HG03196 (cell line): ENCODE data around the gene ARL5B.

Source experiments
- ATAC-seq: cut with Tn5 transposase; IDR thresholded peaks from one replicate; pipeline ENCODE4 v1.9.1; 2021; ENCODE audit not compliant: unreplicated experiment

ARL5B gene

GRCh38 chr10:18699849-18700840 lies 40.9 kb downstream of the ARL5B start:
- ATAC-seq: no peak

- ATAC-seq: no peak
These were observed 44.3 kb downstream of the ARL5B start for GRCh38 chr10:18703521-18703920.

GRCh38 chr10:18710201-18710653 lies 51.0 kb downstream of the ARL5B start:
- ATAC-seq: no peak

GRCh38 chr10:18713077-18713476 lies 53.8 kb downstream of the ARL5B start:
- ATAC-seq: no peak

- no peak for ATAC-seq
These were observed 59.8 kb downstream of the ARL5B start for GRCh38 chr10:18718991-18719390.

- ATAC-seq: no peak
These were observed 60.6 kb downstream of the ARL5B start for GRCh38 chr10:18719811-18720210.

- no peak for ATAC-seq
These were observed 61.8 kb downstream of the ARL5B start for GRCh38 chr10:18721067-18721466.

GRCh38 chr10:18723801-18724200 lies 64.6 kb downstream of the ARL5B start:
- no peak for ATAC-seq
